Endometrial microvascular endothelial cells (primary cell): ENCODE data around the gene TDRD10. TPM values are rescaled to one million over a fixed set of nuclear protein-coding genes. Genes with fewer than 3 reads are reported as not detected.

ENCODE experiments used
- in situ Hi-C: cut with HindIII; loops from 2 replicates; pipeline ENCODE4 v1.10.0; 2017; ENCODE audit warnings: low sequenced_read_pairs, low pct_unique_long_range_greater_than_20kb; ENCODE audit errors: inconsistent ontology term
- total RNA-seq: library from RNA; depleted of rRNA; stranded (reverse); fragments of >200 nt; gene quantifications from one replicate; pipeline ENCODE4 v1.2.3, GENCODE V29; 2015; ENCODE audit errors: inconsistent ontology term

The TDRD10 gene
- total RNA-seq, 1 donor from 2014 or later, result 2.8 TPM

DNA sequence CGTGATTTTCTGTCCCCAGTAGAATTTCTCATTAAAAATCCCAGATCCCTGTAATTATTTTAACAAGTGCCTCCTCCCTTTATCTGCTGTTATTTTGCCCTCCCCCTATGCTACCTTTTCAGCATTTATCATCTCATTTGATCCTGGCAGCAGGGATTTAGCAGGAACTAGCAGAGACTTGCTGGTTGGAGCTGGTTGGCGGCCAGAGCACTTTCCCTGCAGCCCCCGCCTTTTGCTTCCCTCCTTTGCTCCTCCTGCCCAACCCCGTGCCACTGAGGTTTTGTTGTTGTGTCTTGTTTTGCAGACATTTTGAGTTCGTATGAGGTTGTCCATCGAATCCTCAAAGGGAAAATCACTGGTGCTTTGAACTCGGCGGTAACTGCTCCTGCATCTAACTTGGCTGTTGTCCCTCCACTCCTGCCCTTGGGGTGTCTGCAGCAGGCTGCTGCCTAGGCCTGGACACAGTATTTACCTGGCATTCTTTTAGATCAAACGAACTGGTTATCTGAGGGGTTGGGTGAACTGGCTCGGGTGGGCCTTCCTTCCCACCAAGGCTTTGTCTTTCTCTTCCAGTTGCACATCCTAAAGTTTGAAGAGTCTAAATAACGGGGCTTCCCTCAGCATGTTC lies 45.2 kb downstream of the TDRD10 start:
- in situ Hi-C loops, result no loop called here

DNA sequence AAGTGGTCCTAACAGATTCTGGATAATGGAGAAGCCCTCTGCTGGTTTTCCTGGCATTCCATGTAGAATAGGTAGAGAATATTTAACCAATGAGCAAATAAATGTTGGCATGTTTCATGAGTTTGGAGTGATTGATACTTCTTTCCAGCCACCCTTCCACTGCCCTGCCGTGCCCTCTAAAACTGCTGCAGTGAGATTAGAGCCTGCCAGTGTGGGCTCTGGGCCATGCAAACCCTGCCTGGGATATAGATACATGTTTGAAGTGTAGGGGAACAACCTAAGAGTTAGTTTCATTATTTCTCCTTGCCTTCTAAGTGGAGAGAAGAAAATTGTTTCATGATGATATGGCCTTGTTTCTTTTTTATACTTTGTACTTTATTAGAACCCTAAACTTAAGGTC lies 46.0 kb downstream of the TDRD10 start:
- in situ Hi-C loops, result no loop called here

DNA sequence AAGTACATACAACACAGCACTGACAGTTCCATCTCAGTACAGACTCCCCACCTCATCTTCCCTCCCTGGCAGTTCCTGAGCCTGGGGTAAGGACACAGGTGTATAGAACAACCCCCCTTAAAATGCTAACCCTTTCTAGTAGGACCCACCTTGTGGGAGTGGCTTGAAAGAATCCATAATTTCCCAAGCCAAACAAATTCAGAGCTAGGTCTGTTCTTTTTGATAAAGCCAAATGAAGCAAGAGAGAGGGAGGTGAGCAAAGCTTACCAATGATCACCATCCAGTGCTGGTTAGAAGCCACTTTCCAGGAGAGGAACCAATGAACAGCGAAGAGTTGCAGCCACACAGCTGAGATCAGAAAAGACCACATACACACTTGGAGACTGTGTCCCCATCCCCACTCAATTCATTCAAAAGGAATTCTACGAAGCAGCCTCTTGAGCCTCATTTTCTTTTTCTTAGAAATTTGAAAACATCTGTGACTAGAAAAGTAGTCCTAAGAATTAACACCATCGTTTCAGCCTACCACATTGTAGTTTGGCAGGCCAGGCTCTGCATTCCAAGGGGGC lies 47.3 kb downstream of the TDRD10 start:
- in situ Hi-C loops, result no loop called here

DNA sequence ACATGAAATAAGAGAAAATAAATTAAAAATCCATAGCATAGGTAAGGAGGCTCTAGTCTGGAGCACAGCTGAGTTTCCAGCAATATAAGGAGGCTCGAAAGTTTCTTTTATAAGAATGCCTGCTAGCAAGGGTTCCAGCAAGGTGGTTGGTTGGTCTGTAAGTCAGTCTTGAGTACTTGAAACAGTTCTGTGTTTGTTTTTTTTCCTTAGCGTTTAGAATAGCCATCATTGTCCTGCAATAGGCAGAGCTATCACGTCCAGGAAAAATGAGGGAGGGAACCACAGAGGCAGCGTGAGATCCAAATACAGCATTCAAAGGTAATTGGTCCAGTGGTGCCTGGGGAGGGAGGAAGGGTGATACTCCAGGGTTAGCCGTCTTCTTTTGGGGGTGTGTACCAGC lies 48.1 kb downstream of the TDRD10 start:
- in situ Hi-C loops, result no loop called here

DNA sequence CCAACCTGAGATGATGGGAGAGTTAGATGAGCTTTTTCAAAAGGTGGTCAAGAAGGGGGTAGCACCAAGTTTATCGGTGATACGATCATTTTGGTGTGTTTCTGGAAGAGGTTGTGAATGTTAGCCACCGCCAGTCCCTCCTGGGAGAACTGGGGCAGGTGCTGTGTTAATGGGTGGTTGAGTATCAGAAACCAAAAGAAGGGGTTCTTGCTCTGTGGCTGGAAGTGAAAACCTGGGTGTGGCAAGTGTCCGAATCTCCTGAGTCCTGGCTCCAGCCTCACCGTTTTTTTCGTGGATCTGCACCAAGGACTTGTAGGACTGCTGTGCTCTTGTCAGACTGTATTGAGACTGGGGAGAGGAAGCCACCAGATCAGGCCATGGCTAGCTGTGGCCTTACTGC lies 48.6 kb downstream of the TDRD10 start:
- in situ Hi-C loops, result no loop called here

DNA sequence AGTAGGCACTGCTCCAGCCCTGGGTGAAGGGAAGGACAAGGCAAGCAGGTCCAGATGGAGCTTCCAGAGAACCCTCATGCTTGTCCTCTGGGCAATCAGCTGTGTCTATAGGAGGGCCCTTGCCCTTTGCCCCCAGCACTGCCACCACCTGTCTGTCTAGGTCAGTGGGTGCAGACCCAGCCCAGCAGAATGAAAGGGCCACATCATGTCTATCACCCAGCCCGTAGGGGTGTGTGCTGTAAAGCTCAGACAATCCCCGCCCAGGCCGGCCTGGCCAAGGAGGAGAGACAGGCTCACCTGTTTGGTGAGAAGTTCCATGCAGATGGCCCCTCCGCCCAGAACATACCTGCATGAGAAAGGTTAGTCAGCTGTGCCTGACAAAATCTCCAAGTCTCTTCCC lies 49.5 kb downstream of the TDRD10 start:
- in situ Hi-C loops, result no loop called here

DNA sequence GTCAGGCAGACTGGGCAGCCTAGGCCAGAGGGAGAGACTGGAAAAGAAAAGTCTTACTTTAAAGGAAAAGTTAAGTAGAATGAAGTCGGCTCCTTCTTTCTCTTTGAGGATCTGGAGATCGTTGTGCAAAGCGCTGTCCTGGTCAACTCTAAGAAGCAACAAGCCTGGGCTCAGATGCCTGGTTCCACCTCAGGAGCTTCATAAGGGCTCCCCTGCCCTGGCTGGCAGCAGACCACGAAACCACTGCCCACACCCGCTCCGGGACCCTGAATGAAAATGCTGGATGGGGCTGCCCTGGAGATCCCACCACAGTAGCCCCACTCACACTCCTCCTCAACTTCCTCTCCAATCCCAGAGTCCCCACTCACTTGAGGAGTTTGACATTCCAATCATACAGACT lies 50.0 kb downstream of the TDRD10 start:
- in situ Hi-C loops, result no loop called here

DNA sequence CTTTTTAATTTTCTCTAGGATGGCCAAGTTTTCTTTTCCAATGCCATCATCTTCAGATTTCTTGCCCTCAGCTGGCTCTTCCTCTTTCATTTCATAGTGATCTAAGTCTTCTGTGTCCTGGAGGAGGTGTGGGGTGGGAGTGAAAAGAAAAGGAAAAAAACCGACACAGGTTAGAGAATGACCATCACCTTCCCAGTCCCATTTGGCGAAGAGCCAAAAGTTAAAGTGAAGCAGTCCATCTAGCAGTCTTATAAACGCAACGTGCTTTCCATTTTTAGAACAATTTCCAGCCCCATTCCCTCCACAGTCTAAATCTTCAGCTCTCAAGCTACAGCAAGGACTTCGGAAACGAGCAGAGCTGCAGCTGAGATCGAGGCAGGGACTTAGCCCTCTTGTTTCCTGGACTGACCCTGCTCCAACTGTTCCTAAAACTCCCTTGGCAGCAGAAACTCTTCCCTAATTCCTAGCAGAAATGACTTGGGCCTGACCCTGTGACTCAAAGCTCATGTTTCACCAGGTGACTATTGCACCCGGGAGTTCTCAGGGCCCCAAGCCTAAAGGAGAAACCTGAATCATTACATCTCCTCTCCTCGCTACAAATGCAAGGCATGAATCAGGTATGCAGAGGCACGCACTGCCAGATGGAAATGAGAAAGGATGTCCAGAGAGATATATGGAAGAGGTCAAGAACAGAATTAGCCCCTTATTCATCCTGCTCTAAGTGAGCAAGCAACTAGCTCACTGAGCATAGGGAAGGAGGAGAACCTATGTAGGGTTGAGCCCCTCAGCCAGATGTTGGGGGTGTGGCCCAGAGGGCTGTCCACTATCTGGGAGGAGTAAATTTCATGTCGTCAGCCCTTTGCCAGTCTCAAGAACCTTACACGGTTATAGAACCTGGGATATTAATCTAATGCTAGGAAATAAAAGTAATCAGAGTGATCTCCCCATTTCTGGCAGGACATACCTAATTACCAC lies 51.3 kb downstream of the TDRD10 start:
- in situ Hi-C loops, result no loop called here

DNA sequence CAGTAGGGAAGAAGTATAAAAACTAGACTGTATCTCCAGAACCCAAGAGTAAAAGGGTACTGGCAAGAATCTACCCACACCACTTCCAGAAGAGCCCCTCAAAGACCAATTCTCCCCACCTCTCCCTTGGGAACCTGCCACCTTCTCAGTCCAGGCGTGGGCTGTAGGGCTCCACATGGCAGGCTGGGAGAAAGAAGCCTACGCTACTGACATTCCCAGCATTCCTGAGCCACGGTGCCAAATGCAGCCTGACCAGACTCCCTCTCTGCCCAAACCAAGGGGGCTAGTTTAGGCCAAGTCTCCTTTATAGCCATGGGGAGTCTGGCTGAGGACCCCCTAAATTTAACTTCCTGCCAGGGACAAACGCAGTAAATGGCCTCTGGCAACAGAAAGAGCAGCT lies 54.4 kb downstream of the TDRD10 start:
- in situ Hi-C loops, result no loop called here

DNA sequence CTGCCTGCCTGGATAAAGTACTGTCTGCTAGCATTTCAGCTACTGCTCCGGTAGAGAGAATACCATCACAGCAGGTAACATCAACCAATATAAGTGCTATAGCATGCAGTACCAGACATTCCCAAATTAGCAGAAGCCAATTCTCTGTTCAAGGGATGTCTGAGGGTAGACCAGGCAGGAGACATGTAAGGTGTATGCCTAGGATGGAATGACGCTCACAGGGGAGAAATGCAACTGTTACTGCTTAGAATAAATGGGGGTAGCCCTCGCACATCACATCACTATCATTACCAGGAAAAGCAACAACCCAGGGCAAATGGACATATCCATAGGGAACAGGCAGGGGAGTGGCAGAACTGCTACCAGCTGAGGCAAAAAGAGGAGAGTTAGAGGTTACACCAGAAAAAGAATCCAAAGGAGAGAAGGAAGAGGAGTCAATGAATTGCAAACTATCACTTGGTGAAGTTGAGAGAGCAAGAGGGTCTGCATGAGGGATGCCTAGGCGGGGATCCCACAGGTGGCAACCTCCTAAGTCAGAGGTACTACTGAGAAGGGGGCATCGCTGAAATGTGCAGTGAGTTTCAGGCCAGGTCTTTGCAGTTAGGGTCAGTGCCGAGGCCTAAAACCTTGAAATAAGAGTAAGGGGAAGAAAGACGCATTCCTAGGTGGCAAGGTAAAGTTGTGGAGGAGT lies 55.4 kb downstream of the TDRD10 start:
- in situ Hi-C loops, result no loop called here

DNA sequence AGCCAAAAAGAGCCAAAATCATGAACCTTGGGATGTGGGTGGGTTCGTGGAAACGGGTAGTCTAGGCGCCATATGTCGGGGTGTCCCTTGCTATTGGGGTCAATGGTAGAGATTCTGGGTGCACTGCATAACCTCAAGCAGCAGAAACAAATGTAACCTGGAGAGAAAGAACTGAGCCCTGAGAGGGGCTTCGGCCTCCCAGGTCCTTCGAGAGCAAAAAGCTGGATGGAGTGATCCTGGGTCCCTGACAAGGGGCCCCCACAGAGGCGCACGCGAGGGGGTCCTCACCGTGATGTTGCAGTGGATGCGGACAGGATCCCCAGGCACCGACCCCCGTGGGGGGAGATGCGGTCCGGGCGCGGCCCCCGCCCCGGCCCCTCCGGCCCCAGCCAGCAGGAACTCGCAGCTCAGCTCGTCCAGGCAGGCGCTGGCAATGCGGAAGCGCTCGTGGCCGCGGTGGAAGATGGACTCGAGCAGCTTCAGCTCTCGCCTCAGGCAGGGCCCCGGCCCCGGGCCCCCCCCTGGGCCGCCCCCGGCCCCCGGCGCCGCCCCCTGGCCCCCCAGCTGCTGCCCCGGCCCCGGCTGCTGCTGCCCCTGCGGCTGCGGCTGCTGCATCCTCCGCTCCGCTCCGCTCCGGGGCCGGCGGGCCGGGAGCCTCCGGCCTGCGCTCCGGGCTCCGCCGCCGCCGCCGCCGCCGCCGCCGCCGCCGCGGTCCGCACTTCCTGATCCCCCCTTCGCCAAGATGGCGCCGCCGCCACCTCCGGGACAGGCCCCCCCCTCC lies 56.1 kb downstream of the TDRD10 start, which contains the start of gene UBE2Q1:
TSS of gene UBE2Q1 (minus strand) at position 724 of the 781 bp plus-strand sequence. CDS start at position 615, 109 bp downstream.
- in situ Hi-C loops, result no loop called here

DNA sequence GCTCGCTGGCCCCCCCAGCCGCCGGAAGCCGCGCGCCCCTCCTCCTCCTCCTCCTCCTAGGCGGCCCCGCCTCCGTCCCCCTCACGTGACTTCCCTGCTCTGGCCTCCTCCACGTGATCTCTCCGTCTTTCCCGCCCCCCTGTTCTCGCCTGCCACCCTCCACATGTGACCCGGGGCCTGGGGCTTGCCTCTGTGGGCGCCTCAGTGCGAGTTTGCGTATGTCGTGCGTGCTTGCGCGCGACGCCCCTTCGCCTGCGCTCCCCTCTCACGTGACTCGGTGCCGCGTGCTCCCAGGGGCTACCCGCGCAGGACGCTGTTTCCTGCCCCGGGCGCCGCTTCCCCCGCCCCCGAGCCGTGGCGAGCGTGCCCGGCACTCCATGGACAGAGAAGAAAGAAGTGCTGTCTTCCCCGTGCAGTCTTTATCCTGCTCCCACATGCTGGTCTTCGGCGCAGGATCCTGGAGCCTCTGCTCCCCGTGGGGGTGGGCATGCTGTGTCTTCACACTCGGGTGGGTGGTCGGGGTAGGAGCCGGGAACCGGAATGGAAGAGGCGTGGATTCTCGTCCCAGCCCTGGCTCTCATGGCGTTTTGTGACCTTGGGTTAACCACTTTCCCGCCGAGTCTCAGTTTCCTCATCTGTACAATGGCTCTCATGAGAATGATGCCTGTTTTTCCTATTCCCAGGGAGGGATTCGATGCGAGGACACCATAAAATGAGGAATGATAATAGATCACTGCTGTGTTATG lies 56.9 kb downstream of the TDRD10 start:
- in situ Hi-C loops, result no loop called here

DNA sequence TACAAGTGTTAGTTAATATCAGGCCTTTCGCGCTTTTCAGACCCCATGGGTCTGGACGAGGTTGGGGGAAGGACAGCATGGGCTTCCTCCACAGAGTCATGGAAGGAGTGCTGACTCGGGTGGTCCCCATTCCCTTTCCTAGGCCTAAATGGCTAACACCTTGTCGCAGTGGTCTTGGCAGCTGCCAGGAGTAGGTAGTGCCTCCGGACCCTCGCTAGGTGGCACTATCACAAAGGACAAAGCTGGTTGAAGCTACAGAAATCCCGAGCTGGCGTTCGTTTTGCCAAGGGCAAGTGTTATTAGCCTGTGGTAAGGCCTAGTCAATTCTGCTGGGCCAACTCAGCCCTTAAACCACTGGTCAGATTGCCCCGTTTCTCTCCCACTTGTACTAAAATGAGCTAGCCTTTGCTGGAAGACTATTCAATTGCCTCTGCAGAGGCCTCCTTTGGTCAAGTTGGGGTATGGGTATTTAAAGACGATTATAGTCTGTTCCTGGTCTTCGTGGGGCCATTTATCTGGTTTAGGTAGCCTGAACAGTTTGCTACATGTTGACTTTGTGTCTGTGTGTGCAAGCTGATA lies 57.5 kb downstream of the TDRD10 start:
- in situ Hi-C loops, result no loop called here

DNA sequence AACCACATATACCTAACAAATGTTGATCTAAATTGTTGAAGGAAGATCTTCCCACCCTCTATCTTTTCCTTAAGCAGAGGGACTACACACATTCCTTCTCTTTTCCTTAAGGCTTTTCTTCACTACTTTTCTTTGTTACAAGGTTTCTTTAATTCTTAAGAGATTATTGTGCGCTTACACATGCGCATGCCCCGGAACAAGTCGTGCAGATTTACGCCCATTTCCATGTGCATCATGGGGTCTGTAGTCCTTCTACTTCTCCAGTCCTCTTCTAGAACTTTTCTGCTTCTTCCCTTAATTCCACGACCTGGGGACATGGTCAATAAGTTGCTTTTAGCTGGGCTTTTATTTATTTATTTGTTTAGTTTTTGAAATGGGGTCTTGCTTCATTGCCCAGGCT lies 63.9 kb downstream of the TDRD10 start:
- in situ Hi-C loops, result no loop called here

DNA sequence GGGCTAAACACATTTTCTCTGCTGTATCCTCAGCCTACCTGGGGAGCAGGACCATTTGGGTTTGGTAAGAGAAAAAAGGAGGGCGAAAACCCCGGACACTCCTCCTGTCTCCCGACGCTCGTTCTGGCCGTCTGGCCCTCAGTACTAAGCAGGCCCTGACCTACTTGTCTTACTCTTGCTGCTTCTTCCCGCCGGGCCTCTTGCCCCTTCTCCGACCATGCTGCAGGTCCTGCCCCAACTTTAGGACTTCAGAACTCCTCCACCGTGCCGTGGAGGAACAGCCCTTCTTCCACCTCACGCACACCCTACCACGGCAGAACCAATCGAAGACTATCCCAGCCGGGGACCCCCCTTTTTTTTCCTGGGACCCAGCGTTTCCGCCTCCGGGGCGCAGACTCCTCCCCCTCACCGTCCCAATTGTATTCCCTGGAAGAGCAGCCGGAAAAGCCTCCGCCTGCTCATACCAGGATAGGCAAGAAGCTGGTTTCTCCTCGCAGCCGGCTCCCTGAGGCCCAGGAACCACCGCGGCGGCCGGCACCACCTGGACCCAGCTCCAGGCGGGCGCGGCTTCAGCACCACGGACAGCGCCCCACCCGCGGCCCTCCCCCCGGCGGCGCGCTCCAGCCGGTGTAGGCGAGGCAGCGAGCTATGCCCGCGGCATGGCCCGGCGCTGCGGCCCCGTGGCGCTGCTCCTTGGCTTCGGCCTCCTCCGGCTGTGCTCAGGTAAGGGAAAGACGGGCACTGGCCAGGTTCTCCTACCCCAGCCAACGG lies 65.6 kb downstream of the TDRD10 start, which contains the start of gene CHRNB2:
TSS of gene CHRNB2 (plus strand) at position 393 of the 771 bp plus-strand sequence. CDS start at position 660, 267 bp downstream.
- in situ Hi-C loops, result no loop called here

DNA sequence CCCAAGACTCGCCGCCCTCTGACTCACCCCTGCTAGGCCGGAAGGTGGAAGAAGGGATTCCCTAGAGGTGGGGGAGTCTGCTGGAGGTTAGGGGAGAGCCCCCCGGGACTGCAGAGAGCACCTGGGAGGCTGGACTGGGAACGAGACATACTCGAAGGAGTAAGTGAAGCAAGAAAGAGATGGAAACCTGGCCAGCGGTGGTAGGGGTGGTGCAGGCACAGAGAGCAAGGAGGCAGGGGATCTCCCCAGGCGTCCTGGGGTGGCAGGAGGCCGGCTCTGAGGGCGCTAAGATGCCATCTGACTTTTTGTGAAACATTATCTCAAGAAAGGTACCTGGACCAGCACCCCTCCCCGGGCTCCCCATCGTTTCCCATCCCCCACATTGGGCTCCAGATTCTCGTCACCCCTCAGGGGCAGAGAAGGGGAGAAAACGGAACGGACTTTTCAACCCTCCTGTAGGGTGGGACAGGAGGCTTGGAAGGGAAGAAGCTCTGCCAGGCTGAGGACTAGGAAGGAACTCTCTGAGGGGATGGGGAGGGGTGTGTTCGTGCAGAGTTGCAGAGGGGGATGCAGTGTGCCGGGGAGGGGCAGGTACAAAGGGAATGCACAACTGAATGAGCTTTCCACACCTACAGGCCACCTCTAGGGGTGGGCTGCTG lies 66.3 kb downstream of the TDRD10 start:
- in situ Hi-C loops, result no loop called here
